HepG2 (cell line): ENCODE data around the gene KRT81. TPM values are rescaled to one million over a fixed set of nuclear protein-coding genes. Genes with fewer than 3 reads are reported as not detected.
A peak's percentile ranks its signal among the peaks of the same experiment; 100 is the strongest.

Experiments
- ATAC-seq: fragments of 200-7000 bp; cut with Tn5 transposase; 3 replicates; pipeline ENCODE4 v1.9.1; 2020; ENCODE audit warnings: mild to moderate bottlenecking, moderate library complexity
- BruUV-seq: library from RNA; stranded (reverse); fragments of 400-500 nt; replicated peaks from 2 replicates; lab custom pipeline; 2021; lab: Mats Ljungman, UMichigan
- CTCF ChIA-PET: fragments of 300-600 bp; formaldehyde crosslinking; extraction: SDS; loops from one replicate; lab custom pipeline; 2021; ENCODE audit warnings: low total read pairs, inconsistent platforms, low intra/inter-chr PET ratio; lab: Yijun Ruan, JAX
- POLR2A ChIA-PET: fragments of 350-600 bp; sonication (Branson Sonifier 250); formaldehyde crosslinking; loops from one replicate; lab custom pipeline; 2020; ENCODE audit warnings: antibody characterized with exemption, inconsistent platforms; lab: Yijun Ruan, JAX
- DNase-seq: peaks from one replicate; pipeline ENCODE4 v3.0.0-alpha.2; 2015; ENCODE audit warnings: low spot score
- FAIRE-seq: peaks from 3 replicates; lab custom pipeline; 2011; peaks lifted over from hg19 to GRCh38; lab: Jason Lieb, UNC
- H2AFZ ChIP-seq: one replicate; pipeline ENCODE4 v1.6.1; 2011; ENCODE audit warnings: low read length, inconsistent platforms
- H3K27ac ChIP-seq: fragments of 300-600 bp; 3 replicates; pipeline ENCODE4 v1.8.0; 2011; ENCODE audit warnings: mixed run types, mild to moderate bottlenecking, mixed read lengths, low read length, inconsistent platforms; ENCODE audit not compliant: insufficient read depth; ENCODE audit errors: extremely low read length
- H3K27me3 ChIP-seq, 2 experiments: fragments of 200-600 bp in 1 of 2; 2 replicates in 1 of 2; 3 replicates in 1 of 2; pipeline versions ENCODE4 v1.6.0 to v1.8.0; 2011; ENCODE audit warnings: low read length in 2 of 2, mild to moderate bottlenecking in 2 of 2, moderate library complexity in 2 of 2, inconsistent platforms in 1 of 2; ENCODE audit not compliant: insufficient read depth in 2 of 2, control insufficient read depth in 1 of 2
- H3K36me3 ChIP-seq, 2 experiments: fragments of 200-600 bp in 1 of 2; replicated peaks in 1 of 2; 2 replicates in 1 of 2; 3 replicates in 1 of 2; pipeline versions ENCODE4 v1.5.1 to v1.8.0; 2011; ENCODE audit warnings: low read length in 2 of 2, inconsistent platforms in 1 of 2; ENCODE audit not compliant: insufficient read depth in 2 of 2, control insufficient read depth in 1 of 2
- H3K4me1 ChIP-seq: 2 replicates; pipeline ENCODE4 v1.5.1; 2012; ENCODE audit warnings: low read length, inconsistent platforms; ENCODE audit not compliant: insufficient read depth
- H3K4me2 ChIP-seq: 2 replicates; pipeline ENCODE4 v1.6.0; 2011; ENCODE audit warnings: low read depth, low read length, inconsistent platforms
- H3K4me3 ChIP-seq, 3 experiments: fragments of 200-600 bp in 1 of 3; sonication (generic), shearing (Covaris generic) in 1 of 3; replicated peaks in 1 of 3; 2 replicates each; pipeline ENCODE4 v1.5.1; 2011 to 2016; ENCODE audit warnings: low read length in 3 of 3, inconsistent platforms in 2 of 3, low read depth in 2 of 3, mild to moderate bottlenecking in 2 of 3, control low read depth in 1 of 3, mixed read lengths in 1 of 3; ENCODE audit not compliant: insufficient read depth in 1 of 3
- H3K79me2 ChIP-seq: one replicate; pipeline ENCODE4 v1.6.1; 2011; ENCODE audit warnings: low read length, inconsistent platforms; ENCODE audit not compliant: insufficient read depth
- H3K9ac ChIP-seq: 2 replicates; pipeline ENCODE4 v1.6.0; 2011; ENCODE audit warnings: mild to moderate bottlenecking, low read depth, low read length, inconsistent platforms; ENCODE audit not compliant: insufficient read depth
- H3K9me3 ChIP-seq: 2 replicates; pipeline ENCODE4 v1.5.1; 2012; ENCODE audit warnings: mild to moderate bottlenecking, low read length
- H4K20me1 ChIP-seq: 2 replicates; pipeline ENCODE4 v1.6.0; 2011; ENCODE audit warnings: inconsistent platforms, mild to moderate bottlenecking, low read length, moderate library complexity; ENCODE audit not compliant: insufficient read depth
- GATAD2A ChIP-seq: IDR thresholded peaks from 2 replicates; pipeline ENCODE4 v1.6.1; 2016
- HCFC1 ChIP-seq: fragments of 150-350 bp; IDR thresholded peaks from 2 replicates; pipeline ENCODE4 v1.6.1; 2014; ENCODE audit warnings: low read depth, low read length
- KLF15 ChIP-seq: sonication (generic); formaldehyde crosslinking; IDR thresholded peaks from 2 replicates; pipeline ENCODE4 v1.8.1; 2023; ENCODE audit warnings: borderline replicate concordance, mild to moderate bottlenecking, inconsistent platforms, missing genetic modification reagents, mixed read lengths
- MAFF ChIP-seq: IDR thresholded peaks from 2 replicates; pipeline ENCODE4 v1.6.1; 2011; ENCODE audit warnings: low read depth, low read length, improper control_type of control experiment
- MAFK ChIP-seq, 2 experiments: IDR thresholded peaks in 1 of 2; conservative IDR thresholded peaks in 1 of 2; 2 replicates each; pipeline ENCODE4 v1.6.1; 2011; ENCODE audit warnings: improper control_type of control experiment in 2 of 2, low read length in 2 of 2
- MTA3 ChIP-seq: sonication (generic); formaldehyde crosslinking; IDR thresholded peaks from 2 replicates; pipeline ENCODE4 v1.4.0; 2020; ENCODE audit warnings: missing genetic modification reagents
- SMAD3 ChIP-seq: sonication (generic); formaldehyde crosslinking; IDR thresholded peaks from 2 replicates; pipeline ENCODE4 v1.4.0; 2020; ENCODE audit warnings: missing genetic modification reagents
- SOX6 ChIP-seq, 2 experiments: fragments of 450-650 bp in 1 of 2; sonication (generic) in 1 of 2; formaldehyde crosslinking in 1 of 2; IDR thresholded peaks; 2 replicates each; pipeline versions ENCODE4 v1.4.0 to v1.6.1; 2017 to 2020; ENCODE audit warnings: antibody characterized with exemption in 1 of 2, mild to moderate bottlenecking in 1 of 2, missing genetic modification reagents in 1 of 2
- ZNF331 ChIP-seq: sonication (generic); formaldehyde crosslinking; IDR thresholded peaks from 2 replicates; pipeline ENCODE4 v1.4.0; 2020; ENCODE audit warnings: missing genetic modification reagents
- WGBS: methylation state at CpG from one replicate; pipeline ENCODE4 v1.1.6; 2017; ENCODE audit warnings: low lambda C conversion rate; 5-methylcytosine and 5-hydroxymethylcytosine counted together
- in situ Hi-C: cut with HindIII; loops from 2 replicates; pipeline ENCODE4 v1.10.0; 2017; ENCODE audit warnings: low pct_unique_long_range_greater_than_20kb; ENCODE audit not compliant: extremely low pct_ligation_motif_present
- intact Hi-C: fragments of 100-400 bp; cut with micrococcal nuclease; formaldehyde crosslinking; loops from one replicate; pipeline ENCODE4 v1.10.0; 2022; ENCODE audit not compliant: unreplicated experiment
- polyA plus RNA-seq, 8 experiments: library from polyadenylated mRNA; depleted of rRNA in 3 of 8; stranded (reverse) in 7 of 8; unstranded in 1 of 8; fragments of >200 nt; fragmentation: Illumina TruSeq in 4 of 8; extraction: Trizol in 4 of 8; gene quantifications; 2 replicates each; pipeline versions ENCODE4 v1.2.1 to v1.2.3, GENCODE V29; 2011 to 2016; ENCODE audit warnings: low read depth in 4 of 8, missing spikeins in 1 of 8, mixed read lengths in 1 of 8; ENCODE audit not compliant: insufficient read depth in 1 of 8
- total RNA-seq, 5 experiments: library from RNA; depleted of rRNA; stranded (reverse); fragments of >200 nt; fragmentation: Illumina TruSeq; extraction: Trizol; gene quantifications; 2 replicates each; pipeline ENCODE4 v1.2.3, GENCODE V29; 2016; ENCODE audit warnings: low read depth in 1 of 5
- TF ChIP-seq, protein P1 (sequence below): sonication (generic); formaldehyde crosslinking; IDR thresholded peaks from 2 replicates; pipeline ENCODE4 v1.8.0; 2022; ENCODE audit warnings: mild to moderate bottlenecking, missing genetic modification reagents, borderline replicate concordance
- TF ChIP-seq, protein P2 (sequence below): sonication (generic); formaldehyde crosslinking; IDR thresholded peaks from 2 replicates; pipeline ENCODE4 v1.5.1; 2020; ENCODE audit warnings: mild to moderate bottlenecking, missing genetic modification reagents
- TF ChIP-seq, protein P3 (sequence below): sonication (generic); formaldehyde crosslinking; IDR thresholded peaks from 2 replicates; pipeline ENCODE4 v1.4.0; 2020; ENCODE audit warnings: mild to moderate bottlenecking, missing genetic modification reagents
- TF ChIP-seq, protein P4 (sequence below): IDR thresholded peaks from 2 replicates; pipeline ENCODE4 v1.6.1; 2012; ENCODE audit warnings: inconsistent platforms

Gene KRT81
- total and polyA plus RNA-seq, 2 of the 13 experiments (the other 11 are each of a cell fraction or from before 2014, with no cell fraction given), result not detected

DNA sequence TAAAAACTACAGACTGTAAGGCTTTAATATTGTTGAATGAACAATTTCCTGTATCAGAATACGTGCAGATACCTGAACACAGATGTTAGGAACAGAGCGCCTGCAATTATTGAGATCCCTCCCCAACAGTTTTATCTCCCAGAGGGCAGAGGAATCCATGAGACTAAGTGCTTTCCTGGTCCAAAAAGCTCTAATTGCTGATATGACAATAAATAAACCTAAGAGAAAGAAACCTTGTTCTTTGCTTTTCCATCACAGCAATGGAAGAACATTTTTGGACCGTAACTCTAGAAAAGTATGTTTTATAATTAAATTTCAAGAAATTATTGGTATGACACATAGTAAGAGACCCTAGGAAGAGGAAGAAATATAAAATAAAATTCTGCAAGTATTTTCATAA is 42.9 kb upstream of the KRT81 start:
- in situ Hi-C loops, result no loop called here
- no peaks in the 10 kb centered on the region for H3K36me3 ChIP-seq
- no peak for FAIRE-seq
- TF ChIP-seq ZNF331 (CRISPR knock-in tag), result no peak
- peak; percentile 82 to 91 for TF ChIP-seq MAFK (conservative IDR thresholded peaks at IDR 0.05 in 1 of 2, IDR thresholded peaks at IDR 0.05 in 1 of 2; ENCODE audit: low read length in 2 of 2)
- TF ChIP-seq MAFF, result peak; percentile 89
- TF ChIP-seq MTA3 (CRISPR knock-in tag), result no peak
- TF ChIP-seq, protein P1, sequence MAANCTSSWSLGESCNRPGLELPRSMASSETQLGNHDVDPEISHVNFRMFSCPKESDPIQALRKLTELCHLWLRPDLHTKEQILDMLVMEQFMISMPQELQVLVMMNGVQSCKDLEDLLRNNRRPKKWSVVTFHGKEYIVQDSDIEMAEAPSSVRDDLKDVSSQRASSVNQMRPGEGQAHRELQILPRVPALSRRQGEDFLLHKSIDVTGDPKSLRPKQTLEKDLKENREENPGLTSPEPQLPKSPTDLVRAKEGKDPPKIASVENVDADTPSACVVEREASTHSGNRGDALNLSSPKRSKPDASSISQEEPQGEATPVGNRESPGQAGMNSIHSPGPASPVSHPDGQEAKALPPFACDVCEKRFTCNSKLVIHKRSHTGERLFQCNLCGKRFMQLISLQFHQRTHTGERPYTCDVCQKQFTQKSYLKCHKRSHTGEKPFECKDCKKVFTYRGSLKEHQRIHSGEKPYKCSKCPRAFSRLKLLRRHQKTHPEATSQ, result no peak
- TF ChIP-seq, all 625 proteins: peak for 2
- Histone ChIP-seq H3K9ac (no peak overlapping the region), H3K79me2 (no peaks in the 10 kb centered on the region), H3K27me3 (peaks cover 0 to 8% of the 10 kb centered on the region in 2 experiments; a peak in 1 of 5 replicates), H3K4me2 (no peak overlapping the region), H4K20me1 (no peaks in the 10 kb centered on the region), H2AFZ (no peak overlapping the region), H3K4me1 (no peaks in the 10 kb centered on the region), H3K9me3 (no peaks in the 10 kb centered on the region), H3K4me3 (no peak overlapping the region), H3K27ac (no peak overlapping the region)
- ChIA-PET CTCF (no interaction called here), POLR2A (no interaction called here)
- intact Hi-C loops, result no loop called here
- WGBS, result 27% methylated on average over 3 of the region's 3 CpGs
- BruUV-seq, result no TSS peak
- DNase-seq (no peak), ATAC-seq (no peak)

GRCh38 chr12:52333321-52333720 is 42.0 kb upstream of the KRT81 start:
- no TSS peak for BruUV-seq
- H2AFZ ChIP-seq, result no peak overlapping the region
- no peaks in the 10 kb centered on the region for H3K9me3 ChIP-seq
- intact Hi-C loops (no loop called here), in situ Hi-C loops (no loop called here)
- POLR2A ChIA-PET, result no interaction called here
- CTCF ChIA-PET, result no interaction called here
- FAIRE-seq (no peak), DNase-seq (no peak), ATAC-seq (no peak)
- no peak overlapping the region for H3K27ac ChIP-seq
- no peaks in the 10 kb centered on the region for H3K36me3 ChIP-seq
- no peaks in the 10 kb centered on the region for H4K20me1 ChIP-seq
- no peak overlapping the region for H3K4me2 ChIP-seq
- peaks cover 0 to 6% of the 10 kb centered on the region in 2 experiments; a peak in 1 of 5 replicates for H3K27me3 ChIP-seq
- H3K4me1 ChIP-seq, result no peaks in the 10 kb centered on the region
- H3K79me2 ChIP-seq, result no peaks in the 10 kb centered on the region
- H3K9ac ChIP-seq, result no peak overlapping the region
- TF ChIP-seq SMAD3 (CRISPR knock-in tag) (no peak), SOX6 (IDR thresholded peaks at IDR 0.05) (no peak), SOX6 (CRISPR knock-in tag; IDR thresholded peaks at IDR 0.05) (no peak), HCFC1 (no peak), KLF15 (no peak), GATAD2A (no peak)
- TF ChIP-seq, protein P2, sequence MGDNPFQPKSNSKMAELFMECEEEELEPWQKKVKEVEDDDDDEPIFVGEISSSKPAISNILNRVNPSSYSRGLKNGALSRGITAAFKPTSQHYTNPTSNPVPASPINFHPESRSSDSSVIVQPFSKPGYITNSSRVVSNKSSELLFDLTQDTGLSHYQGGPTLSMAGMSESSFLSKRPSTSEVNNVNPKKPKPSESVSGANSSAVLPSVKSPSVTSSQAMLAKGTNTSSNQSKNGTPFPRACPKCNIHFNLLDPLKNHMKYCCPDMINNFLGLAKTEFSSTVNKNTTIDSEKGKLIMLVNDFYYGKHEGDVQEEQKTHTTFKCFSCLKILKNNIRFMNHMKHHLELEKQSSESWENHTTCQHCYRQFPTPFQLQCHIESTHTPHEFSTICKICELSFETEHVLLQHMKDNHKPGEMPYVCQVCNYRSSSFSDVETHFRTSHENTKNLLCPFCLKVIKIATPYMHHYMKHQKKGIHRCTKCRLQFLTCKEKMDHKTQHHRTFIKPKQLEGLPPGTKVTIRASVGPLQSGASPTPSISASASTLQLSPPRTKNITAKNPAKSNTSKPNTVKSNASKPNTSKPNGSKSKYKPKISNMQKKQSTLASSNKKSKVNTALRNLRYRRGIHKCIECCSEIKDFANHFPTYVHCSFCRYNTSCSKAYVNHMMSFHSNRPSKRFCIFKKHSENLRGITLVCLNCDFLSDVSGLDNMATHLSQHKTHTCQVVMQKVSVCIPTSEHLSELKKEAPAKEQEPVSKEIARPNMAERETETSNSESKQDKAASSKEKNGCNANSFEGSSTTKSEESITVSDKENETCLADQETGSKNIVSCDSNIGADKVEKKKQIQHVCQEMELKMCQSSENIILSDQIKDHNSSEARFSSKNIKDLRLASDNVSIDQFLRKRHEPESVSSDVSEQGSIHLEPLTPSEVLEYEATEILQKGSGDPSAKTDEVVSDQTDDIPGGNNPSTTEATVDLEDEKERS (CRISPR knock-in tag), result no peak
- TF ChIP-seq, protein P3, sequence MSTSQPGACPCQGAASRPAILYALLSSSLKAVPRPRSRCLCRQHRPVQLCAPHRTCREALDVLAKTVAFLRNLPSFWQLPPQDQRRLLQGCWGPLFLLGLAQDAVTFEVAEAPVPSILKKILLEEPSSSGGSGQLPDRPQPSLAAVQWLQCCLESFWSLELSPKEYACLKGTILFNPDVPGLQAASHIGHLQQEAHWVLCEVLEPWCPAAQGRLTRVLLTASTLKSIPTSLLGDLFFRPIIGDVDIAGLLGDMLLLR (CRISPR knock-in tag), result no peak
- TF ChIP-seq, protein P4, sequence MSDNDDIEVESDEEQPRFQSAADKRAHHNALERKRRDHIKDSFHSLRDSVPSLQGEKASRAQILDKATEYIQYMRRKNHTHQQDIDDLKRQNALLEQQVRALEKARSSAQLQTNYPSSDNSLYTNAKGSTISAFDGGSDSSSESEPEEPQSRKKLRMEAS, result no peak
- WGBS, result 11% methylated on average over 3 of the region's 3 CpGs
- no peak overlapping the region for H3K4me3 ChIP-seq
